ENCODE data around the gene SPARCL1.

GRCh38 chr4:87560802-87561201 is 31.6 kb upstream of the SPARCL1 start:
- TF ChIP-seq GABPA (IDR thresholded peaks at IDR 0.05; ENCODE audit: low read depth) (no peak), E2F8 (IDR thresholded peaks at IDR 0.05; ENCODE audit: low read depth, partially characterized antibody) (no peak), EP300 (IDR thresholded peaks at IDR 0.05; ENCODE audit: borderline replicate concordance in 1 of 2, control insufficient read depth in 1 of 2, low read depth in 2 of 2, low read length in 2 of 2) (no peak), CTCF (IDR thresholded peaks at IDR 0.05 in 2 of 3, conservative IDR thresholded peaks at IDR 0.05 in 1 of 3; ENCODE audit: control insufficient read depth in 2 of 3, extremely low read depth in 1 of 3, insufficient read depth in 1 of 3, low read depth in 3 of 3, low read length in 3 of 3) (no peak), POLR2A (IDR thresholded peaks at IDR 0.05; ENCODE audit: low read depth, low read length) (no peak), EZH2 (IDR thresholded peaks at IDR 0.05; ENCODE audit: borderline replicate concordance, control insufficient read depth, low read depth, low read length) (no peak)

Data from GM12878 (cell line).